Stimulated activated CD4-positive, alpha-beta T cell treated with anti-CD3 and anti-CD28 coated beads, Interleukin-4, amount 100 ng/mL, for 24 hours (primary cell): ENCODE data around the gene PLK3.
"Not testable (repeated sequence)": the region's sequence is repeated elsewhere in the genome, so short reads cannot be mapped to it uniquely, and the experiment has no call there.

ENCODE experiments used
- DNase-seq: peaks from one replicate; pipeline ENCODE4 v3.0.0-alpha.2; 2020

PLK3 gene

GRCh38 chr1:44829506-44830384, 29.6 kb downstream of the PLK3 start:
- no peak for DNase-seq

- no peak for DNase-seq
Measured at GRCh38 chr1:44830900-44831304, 30.7 kb downstream of the PLK3 start.

- DNase-seq, result no peak
Measured at GRCh38 chr1:44831516-44831915, 31.3 kb downstream of the PLK3 start.

GRCh38 chr1:44832056-44832705, 32.0 kb downstream of the PLK3 start:
- DNase-seq, result no peak

GRCh38 chr1:44834328-44834727, 34.2 kb downstream of the PLK3 start:
- DNase-seq, result no peak

GRCh38 chr1:44835738-44836675, 35.8 kb downstream of the PLK3 start:
- peak; percentile 89 for DNase-seq

GRCh38 chr1:44838294-44838693, 38.1 kb downstream of the PLK3 start:
- not testable (repeated sequence) for DNase-seq

GRCh38 chr1:44839576-44839975, 39.4 kb downstream of the PLK3 start:
- DNase-seq, result no peak

- no peak for DNase-seq
Measured at GRCh38 chr1:44842486-44842861, 42.3 kb downstream of the PLK3 start.

- no peak for DNase-seq
Measured at GRCh38 chr1:44842862-44843655, 42.9 kb downstream of the PLK3 start, which contains the start of gene PTCH2. PTCH2 (minus strand) TSS chr1:44843253; CDS start chr1:44842932, 321 bp downstream.

GRCh38 chr1:44846985-44847384, 46.8 kb downstream of the PLK3 start:
- no peak for DNase-seq

- DNase-seq, result no peak
Measured at GRCh38 chr1:44847845-44848244, 47.7 kb downstream of the PLK3 start.

GRCh38 chr1:44848456-44849181, 48.4 kb downstream of the PLK3 start:
- no peak for DNase-seq

- DNase-seq, result no peak
Measured at GRCh38 chr1:44849575-44850132, 49.5 kb downstream of the PLK3 start.

- DNase-seq, result no peak
Measured at GRCh38 chr1:44851308-44851707, 51.1 kb downstream of the PLK3 start.

GRCh38 chr1:44853201-44853600, 53.0 kb downstream of the PLK3 start:
- no peak for DNase-seq

- DNase-seq, result no peak
Measured at GRCh38 chr1:44854970-44855369, 54.8 kb downstream of the PLK3 start.
